H9 (cell line): Measurements from ENCODE around the gene ASCL3. TPM values are rescaled to one million over a fixed set of nuclear protein-coding genes. Genes with fewer than 3 reads are reported as not detected.
"Not testable (repeated sequence)": the region's sequence is repeated elsewhere in the genome, so short reads cannot be mapped to it uniquely, and the experiment has no call there.

Experiments
- DNase-seq: peaks from one replicate; pipeline ENCODE4 v3.0.0-alpha.2; 2017
- H2AFZ ChIP-seq: one replicate; pipeline ENCODE4 v1.6.1; 2013; ENCODE audit warnings: mild to moderate bottlenecking, low read length, control low read depth, moderate library complexity
- H2AK5ac ChIP-seq: 2 replicates; pipeline ENCODE4 v1.6.1; 2013; ENCODE audit warnings: low read length, control low read depth, mixed read lengths; ENCODE audit not compliant: insufficient read length
- H2BK120ac ChIP-seq: one replicate; pipeline ENCODE4 v1.6.1; 2013; ENCODE audit warnings: low read depth, mild to moderate bottlenecking, low read length, control low read depth, inconsistent platforms; ENCODE audit not compliant: poor library complexity, severe bottlenecking
- H2BK12ac ChIP-seq: 2 replicates; pipeline ENCODE4 v1.6.1; 2013; ENCODE audit warnings: low read length, control low read depth, mixed read lengths, low read depth; ENCODE audit not compliant: insufficient read length
- H2BK15ac ChIP-seq: 2 replicates; pipeline ENCODE4 v1.6.1; 2013; ENCODE audit warnings: low read depth, low read length, control low read depth
- H2BK20ac ChIP-seq: one replicate; pipeline ENCODE4 v1.6.1; 2013; ENCODE audit warnings: low read depth, mild to moderate bottlenecking, low read length, control low read depth, inconsistent platforms; ENCODE audit not compliant: poor library complexity, severe bottlenecking
- H2BK5ac ChIP-seq: 2 replicates; pipeline ENCODE4 v1.6.1; 2013; ENCODE audit warnings: low read length, control low read depth, mixed read lengths; ENCODE audit not compliant: insufficient read length
- H3K14ac ChIP-seq: 2 replicates; pipeline ENCODE4 v1.6.1; 2013; ENCODE audit warnings: low read length, control low read depth; ENCODE audit not compliant: insufficient read depth
- H3K18ac ChIP-seq: 2 replicates; pipeline ENCODE4 v1.6.1; 2013; ENCODE audit warnings: low read depth, mild to moderate bottlenecking, mixed read lengths, low read length, control low read depth; ENCODE audit not compliant: insufficient read length
- H3K23ac ChIP-seq: 2 replicates; pipeline ENCODE4 v1.6.1; 2013; ENCODE audit warnings: low read length, control low read depth, mixed read lengths, low read depth; ENCODE audit not compliant: insufficient read length
- H3K23me2 ChIP-seq: 2 replicates; pipeline ENCODE4 v1.6.1; 2013; ENCODE audit warnings: low read depth, mild to moderate bottlenecking, mixed read lengths, low read length, control low read depth; ENCODE audit not compliant: insufficient read length, poor library complexity, severe bottlenecking
- H3K27ac ChIP-seq: 2 replicates; pipeline ENCODE4 v1.5.1; 2013; ENCODE audit warnings: low read length, control low read depth, mixed read lengths, low read depth; ENCODE audit not compliant: insufficient read length
- H3K27me3 ChIP-seq: 2 replicates; pipeline ENCODE4 v1.6.1; 2013; ENCODE audit warnings: low read length, control low read depth, inconsistent platforms; ENCODE audit not compliant: insufficient read depth
- H3K4ac ChIP-seq: 2 replicates; pipeline ENCODE4 v1.6.1; 2013; ENCODE audit warnings: low read depth, mild to moderate bottlenecking, control low read depth, inconsistent platforms, low read length, moderate library complexity
- H3K4me1 ChIP-seq: 2 replicates; pipeline ENCODE4 v1.6.1; 2013; ENCODE audit warnings: low read length, control low read depth, inconsistent platforms; ENCODE audit not compliant: insufficient read depth
- H3K4me2 ChIP-seq: 2 replicates; pipeline ENCODE4 v1.6.1; 2013; ENCODE audit warnings: low read length, control low read depth, mixed read lengths; ENCODE audit not compliant: insufficient read length, insufficient read depth
- H3K56ac ChIP-seq: 2 replicates; pipeline ENCODE4 v1.6.1; 2013; ENCODE audit warnings: low read depth, mild to moderate bottlenecking, mixed read lengths, low read length, control low read depth; ENCODE audit not compliant: insufficient read length
- H3K79me1 ChIP-seq: 2 replicates; pipeline ENCODE4 v1.6.1; 2013; ENCODE audit warnings: low read depth, mild to moderate bottlenecking, moderate library complexity, low read length, control low read depth, inconsistent platforms; ENCODE audit not compliant: insufficient read depth, poor library complexity, severe bottlenecking
- H3K79me2 ChIP-seq: 2 replicates; pipeline ENCODE4 v1.6.1; 2013; ENCODE audit warnings: low read length, control low read depth, inconsistent platforms; ENCODE audit not compliant: insufficient read depth
- H3K9ac ChIP-seq: 2 replicates; pipeline ENCODE4 v1.6.1; 2013; ENCODE audit warnings: low read length, control low read depth, mixed read lengths; ENCODE audit not compliant: insufficient read length; ENCODE audit errors: extremely low read depth
- H3K9me3 ChIP-seq: one replicate; pipeline ENCODE4 v1.6.1; 2013; ENCODE audit warnings: low read depth, low read length, inconsistent platforms; ENCODE audit not compliant: control insufficient read depth
- H3T11ph ChIP-seq: one replicate; pipeline ENCODE4 v1.6.1; 2013; ENCODE audit warnings: mild to moderate bottlenecking, low read length, control low read depth, inconsistent platforms
- H4K20me1 ChIP-seq: one replicate; pipeline ENCODE4 v1.6.1; 2013; ENCODE audit not compliant: control insufficient read depth, insufficient read length, insufficient read depth
- H4K5ac ChIP-seq: 2 replicates; pipeline ENCODE4 v1.6.1; 2013; ENCODE audit warnings: low read depth, mild to moderate bottlenecking, mixed read lengths, low read length, control low read depth; ENCODE audit not compliant: insufficient read length
- H4K8ac ChIP-seq: replicated peaks from 2 replicates; pipeline ENCODE4 v1.6.1; 2013; ENCODE audit warnings: low read length, control low read depth, mixed read lengths, low read depth; ENCODE audit not compliant: insufficient read length
- H4K91ac ChIP-seq: 2 replicates; pipeline ENCODE4 v1.6.1; 2013; ENCODE audit warnings: low read depth, mild to moderate bottlenecking, moderate library complexity, mixed read lengths, low read length, control low read depth; ENCODE audit not compliant: insufficient read length
- H3K27ac Mint-ChIP-seq, 3 experiments: 2 replicates in 2 of 3; 3 replicates in 1 of 3; pipeline ENCODE4 v1.8.0; 2020 to 2021; ENCODE audit warnings: mixed read lengths in 3 of 3, mild to moderate bottlenecking in 1 of 3, moderate library complexity in 1 of 3
- H3K27me3 Mint-ChIP-seq: 2 replicates; pipeline ENCODE4 v1.8.0; 2021; ENCODE audit warnings: low read depth, mild to moderate bottlenecking, moderate library complexity, mixed read lengths
- H3K36me3 Mint-ChIP-seq, 3 experiments: 2 replicates in 2 of 3; 3 replicates in 1 of 3; pipeline ENCODE4 v1.8.0; 2020 to 2021; ENCODE audit warnings: low read depth in 3 of 3, mixed read lengths in 3 of 3; ENCODE audit not compliant: insufficient read depth in 1 of 3
- H3K4me1 Mint-ChIP-seq, 2 experiments: 2 replicates each; pipeline ENCODE4 v1.8.0; 2020; ENCODE audit warnings: mixed read lengths in 2 of 2
- H3K4me3 Mint-ChIP-seq, 2 experiments: 2 replicates in 1 of 2; 3 replicates in 1 of 2; pipeline ENCODE4 v1.8.0; 2020 to 2021; ENCODE audit warnings: mild to moderate bottlenecking in 2 of 2, mixed read lengths in 2 of 2, moderate library complexity in 1 of 2
- H3K9me3 Mint-ChIP-seq, 2 experiments: 2 replicates in 1 of 2; 3 replicates in 1 of 2; pipeline ENCODE4 v1.8.0; 2020; ENCODE audit warnings: mild to moderate bottlenecking in 2 of 2, mixed read lengths in 2 of 2, moderate library complexity in 1 of 2
- CTCF ChIP-seq: fragments of 200-600 bp; sonication (generic); conservative IDR thresholded peaks from 3 replicates; pipeline ENCODE4 v1.8.0; 2021; ENCODE audit warnings: antibody characterized with exemption, mild to moderate bottlenecking
- WGBS: extraction: QIAGEN DNeasy Blood & Tissue Kit; methylation state at CpG from one replicate; pipeline ENCODE4 v1.1.7; 2013; ENCODE audit warnings: missing lambda C conversion rate, low lambda C conversion rate, mixed read lengths; ENCODE audit not compliant: insufficient read length; ENCODE audit errors: extremely low coverage; 5-methylcytosine and 5-hydroxymethylcytosine counted together
- total RNA-seq: library from RNA; stranded (reverse); gene quantifications from 2 replicates; pipeline ENCODE4 v1.2.1, GENCODE V29; 2021

ASCL3 gene
- total RNA-seq, 1 experiment from 2014 or later, result not detected

- Histone ChIP-seq H4K8ac (no peak overlapping the region), H3K4me1 (no peaks in the 10 kb centered on the region), H2BK20ac (no peak overlapping the region), H3K56ac (no peak overlapping the region), H3K23me2 (no peaks in the 10 kb centered on the region), H3K79me2 (no peaks in the 10 kb centered on the region), H4K91ac (no peak overlapping the region), H4K20me1 (no peaks in the 10 kb centered on the region), H2BK15ac (no peak overlapping the region), H2BK5ac (no peak overlapping the region), H3K4me2 (no peak overlapping the region), H3K79me1 (no peaks in the 10 kb centered on the region), H3K27ac (no peak overlapping the region), H4K5ac (no peak overlapping the region), H2BK12ac (no peak overlapping the region), H3K4ac (no peak overlapping the region), H3K9ac (no peak overlapping the region), H2BK120ac (no peak overlapping the region), H3K23ac (no peak overlapping the region), H3K9me3 (no peaks in the 10 kb centered on the region), H2AFZ (no peak overlapping the region), H3K18ac (no peak overlapping the region), H3K27me3 (no peaks in the 10 kb centered on the region), H2AK5ac (no peak overlapping the region), H3K14ac (no peak overlapping the region), H3T11ph (no peak overlapping the region)
- WGBS, result no CpG with 5 or more reads among the region's 3 CpGs
- H3K36me3 Mint-ChIP-seq, result peaks cover 0 to 8% (median 3%) of the 10 kb centered on the region in 3 experiments; a peak in 4 of 7 replicates
- H3K4me1 Mint-ChIP-seq, result no peaks in the 10 kb centered on the region
- no peak for DNase-seq
- TF ChIP-seq CTCF, result no peak
- no peak overlapping the region for H3K4me3 Mint-ChIP-seq
- H3K27me3 Mint-ChIP-seq, result peaks cover 2% of the 10 kb centered on the region; the same call in 1 of the 2 replicates
- H3K9me3 Mint-ChIP-seq, result peaks cover 2 to 7% of the 10 kb centered on the region in 2 experiments; a peak in 1 of 5 replicates
- H3K27ac Mint-ChIP-seq, result no peak overlapping the region
Measured at GRCh38 chr11:8980485-8980884, 37.7 kb upstream of the ASCL3 start.

GRCh38 chr11:8979365-8979764, 36.5 kb upstream of the ASCL3 start:
- H4K91ac ChIP-seq, H2BK120ac ChIP-seq, H2BK12ac ChIP-seq, H3K36me3 Mint-ChIP-seq, H3K9me3 ChIP-seq, H3K23me2 ChIP-seq, H3K56ac ChIP-seq, H3K27ac Mint-ChIP-seq, H3T11ph ChIP-seq, H3K27me3 ChIP-seq, H3K4me1 ChIP-seq, H3K23ac ChIP-seq, H3K4ac ChIP-seq, H3K27me3 Mint-ChIP-seq, H3K9me3 Mint-ChIP-seq, H4K5ac ChIP-seq, H3K4me2 ChIP-seq, H4K20me1 ChIP-seq, H4K8ac ChIP-seq, H3K9ac ChIP-seq, H2AK5ac ChIP-seq, H2AFZ ChIP-seq, H3K18ac ChIP-seq, H2BK20ac ChIP-seq, H3K14ac ChIP-seq, H3K27ac ChIP-seq, H3K4me1 Mint-ChIP-seq, H3K79me1 ChIP-seq, H2BK5ac ChIP-seq, H2BK15ac ChIP-seq, H3K79me2 ChIP-seq, DNase-seq, H3K4me3 Mint-ChIP-seq: not testable (repeated sequence)
- WGBS, result no CpG with 5 or more reads among the region's 7 CpGs
